IMR-90 (cell line): ENCODE data around the gene SLAMF1. TPM values are rescaled to one million over a fixed set of nuclear protein-coding genes. Genes with fewer than 3 reads are reported as not detected.

Experiments
- ATAC-seq: fragments of 200-7000 bp; cut with Tn5 transposase; 2 replicates; pipeline ENCODE4 v1.9.1; 2020; ENCODE audit warnings: low read depth, mild to moderate bottlenecking, moderate library complexity
- BruUV-seq: library from RNA; stranded (reverse); fragments of 400-500 nt; replicated peaks from 2 replicates; lab custom pipeline; 2021; lab: Mats Ljungman, UMichigan
- CTCF ChIA-PET: fragments of 300-600 bp; formaldehyde crosslinking; extraction: SDS; loops from one replicate; lab custom pipeline; 2021; ENCODE audit warnings: antibody characterized with exemption; lab: Yijun Ruan, JAX
- POLR2A ChIA-PET: fragments of 300-600 bp; sonication (Branson Sonifier 250); formaldehyde crosslinking; loops from one replicate; lab custom pipeline; 2022; ENCODE audit warnings: antibody characterized with exemption; ENCODE audit not compliant: unreplicated experiment; lab: Charles Lee
- DNase-seq: peaks from one replicate; pipeline ENCODE4 v3.0.0; 2013
- H2AFZ ChIP-seq: replicated peaks from 2 replicates; pipeline ENCODE3; 2013; ENCODE audit warnings: low read length, mild to moderate bottlenecking; ENCODE audit not compliant: poor library complexity
- H2AK5ac ChIP-seq: 2 replicates; pipeline ENCODE4 v1.6.1; 2013; ENCODE audit warnings: low read depth, low read length, inconsistent platforms
- H2AK9ac ChIP-seq: replicated peaks from 2 replicates; pipeline ENCODE3; 2013; ENCODE audit warnings: mild to moderate bottlenecking, low read depth, low read length, moderate library complexity; ENCODE audit not compliant: poor library complexity
- H2BK120ac ChIP-seq: 2 replicates; pipeline ENCODE4 v1.6.1; 2013; ENCODE audit warnings: low read depth, low read length, inconsistent platforms
- H2BK15ac ChIP-seq: 3 replicates; pipeline ENCODE4 v1.6.1; 2013; ENCODE audit warnings: low read depth, low read length, inconsistent platforms
- H2BK20ac ChIP-seq: 2 replicates; pipeline ENCODE4 v1.6.1; 2013; ENCODE audit warnings: low read depth, mild to moderate bottlenecking, inconsistent platforms, low read length, moderate library complexity
- H2BK5ac ChIP-seq: 2 replicates; pipeline ENCODE4 v1.6.1; 2013; ENCODE audit warnings: mild to moderate bottlenecking, low read depth, low read length, inconsistent platforms; ENCODE audit not compliant: poor library complexity, severe bottlenecking
- H3K14ac ChIP-seq: replicated peaks from 2 replicates; pipeline ENCODE4 v1.6.1; 2013; ENCODE audit warnings: low read depth, low read length, inconsistent platforms
- H3K18ac ChIP-seq: 2 replicates; pipeline ENCODE4 v1.6.1; 2013; ENCODE audit warnings: low read depth, low read length, control low read depth
- H3K23ac ChIP-seq: 2 replicates; pipeline ENCODE4 v1.6.1; 2013; ENCODE audit warnings: low read depth, low read length, inconsistent platforms
- H3K27ac ChIP-seq: 2 replicates; pipeline ENCODE4 v1.5.1; 2013; ENCODE audit warnings: mild to moderate bottlenecking, control low read depth, low read length; ENCODE audit not compliant: insufficient read depth
- H3K27me3 ChIP-seq: 2 replicates; pipeline ENCODE4 v1.6.1; 2013; ENCODE audit warnings: low read length; ENCODE audit not compliant: control insufficient read depth, insufficient read depth
- H3K36me3 ChIP-seq: 2 replicates; pipeline ENCODE4 v1.6.1; 2013; ENCODE audit warnings: low read length, mixed read lengths; ENCODE audit not compliant: control insufficient read depth, insufficient read depth
- H3K4ac ChIP-seq: 2 replicates; pipeline ENCODE4 v1.6.1; 2013; ENCODE audit warnings: low read depth, low read length, inconsistent platforms
- H3K4me1 ChIP-seq: 2 replicates; pipeline ENCODE4 v1.6.1; 2013; ENCODE audit warnings: low read length, mixed read lengths; ENCODE audit not compliant: control insufficient read depth, insufficient read depth
- H3K4me2 ChIP-seq: 2 replicates; pipeline ENCODE4 v1.6.1; 2013; ENCODE audit warnings: low read depth, mild to moderate bottlenecking, control low read depth, low read length, moderate library complexity
- H3K4me3 ChIP-seq: 2 replicates; pipeline ENCODE4 v1.5.1; 2013; ENCODE audit warnings: low read depth, mild to moderate bottlenecking, control low read depth, low read length, moderate library complexity; ENCODE audit not compliant: insufficient read depth
- H3K56ac ChIP-seq: 2 replicates; pipeline ENCODE4 v1.6.1; 2013; ENCODE audit warnings: low read length, inconsistent platforms; ENCODE audit not compliant: insufficient read depth; ENCODE audit errors: extremely low read depth
- H3K79me1 ChIP-seq, 2 experiments: 2 replicates each; pipeline ENCODE4 v1.6.1; 2013; ENCODE audit warnings: low read length in 2 of 2, inconsistent platforms in 1 of 2, low read depth in 1 of 2
- H3K9ac ChIP-seq: 2 replicates; pipeline ENCODE4 v1.6.1; 2013; ENCODE audit warnings: low read depth, low read length, control low read depth
- H3K9me1 ChIP-seq: 2 replicates; pipeline ENCODE4 v1.6.1; 2013; ENCODE audit warnings: low read length, inconsistent platforms; ENCODE audit not compliant: insufficient read depth
- H3K9me3 ChIP-seq: 2 replicates; pipeline ENCODE4 v1.6.1; 2013; ENCODE audit warnings: low read length; ENCODE audit not compliant: control insufficient read depth, insufficient read depth
- H4K20me1 ChIP-seq: 2 replicates; pipeline ENCODE4 v1.6.1; 2013; ENCODE audit warnings: low read length, inconsistent platforms; ENCODE audit not compliant: insufficient read depth
- H4K5ac ChIP-seq: 2 replicates; pipeline ENCODE4 v1.6.1; 2013; ENCODE audit warnings: mild to moderate bottlenecking, low read depth, low read length, control low read depth
- H4K8ac ChIP-seq, 2 experiments: 2 replicates each; pipeline ENCODE4 v1.6.1; 2013; ENCODE audit warnings: low read depth in 2 of 2, low read length in 2 of 2, control low read depth in 1 of 2, inconsistent platforms in 1 of 2
- H4K91ac ChIP-seq: 2 replicates; pipeline ENCODE4 v1.6.1; 2013; ENCODE audit warnings: low read depth, low read length, inconsistent platforms; ENCODE audit not compliant: insufficient read depth
- BHLHE40 ChIP-seq: fragments of 150-350 bp; IDR thresholded peaks from 2 replicates; pipeline ENCODE4 v1.6.1; 2016; ENCODE audit warnings: mild to moderate bottlenecking, low read depth, low read length
- CHD1 ChIP-seq: IDR thresholded peaks from 2 replicates; pipeline ENCODE4 v1.6.1; 2012; ENCODE audit warnings: low read depth, low read length, improper control_type of control experiment
- ELK1 ChIP-seq: fragments of 150-350 bp; IDR thresholded peaks from 2 replicates; pipeline ENCODE4 v1.6.1; 2016; ENCODE audit warnings: low read depth, mild to moderate bottlenecking, low read length, moderate library complexity, borderline replicate concordance
- FOS ChIP-seq: fragments of 150-350 bp; IDR thresholded peaks from 2 replicates; pipeline ENCODE4 v1.6.1; 2016; ENCODE audit warnings: low read depth, low read length
- MAFK ChIP-seq: IDR thresholded peaks from 2 replicates; pipeline ENCODE4 v1.6.1; 2012; ENCODE audit warnings: low read depth, low read length, improper control_type of control experiment
- MAZ ChIP-seq: IDR thresholded peaks from 2 replicates; pipeline ENCODE4 v1.6.1; 2012; ENCODE audit warnings: low read depth, mild to moderate bottlenecking, low read length, improper control_type of control experiment, moderate library complexity, borderline replicate concordance
- MXI1 ChIP-seq: IDR thresholded peaks from 2 replicates; pipeline ENCODE4 v1.6.1; 2012; ENCODE audit warnings: low read depth, mild to moderate bottlenecking, low read length, moderate library complexity, borderline replicate concordance
- NFE2L2 ChIP-seq: fragments of 150-350 bp; IDR thresholded peaks from 2 replicates; pipeline ENCODE4 v1.6.1; 2016; ENCODE audit warnings: low read depth, mild to moderate bottlenecking, low read length
- POLR2A ChIP-seq: IDR thresholded peaks from 2 replicates; pipeline ENCODE4 v1.6.1; 2012; ENCODE audit warnings: mild to moderate bottlenecking, low read depth, low read length
- RAD21 ChIP-seq: IDR thresholded peaks from 2 replicates; pipeline ENCODE4 v1.6.1; 2012; ENCODE audit warnings: low read length, improper control_type of control experiment
- RCOR1 ChIP-seq: IDR thresholded peaks from 2 replicates; pipeline ENCODE4 v1.6.1; 2012; ENCODE audit warnings: mild to moderate bottlenecking, low read length, improper control_type of control experiment; ENCODE audit not compliant: insufficient replicate concordance
- RFX5 ChIP-seq: IDR thresholded peaks from 2 replicates; pipeline ENCODE4 v1.8.0; 2012; ENCODE audit warnings: low read depth, mild to moderate bottlenecking, low read length, moderate library complexity
- SMC3 ChIP-seq: fragments of 150-350 bp; IDR thresholded peaks from 2 replicates; pipeline ENCODE4 v1.6.1; 2016; ENCODE audit warnings: low read depth, mild to moderate bottlenecking, antibody characterized with exemption, low read length, moderate library complexity
- WGBS, 2 experiments: methylation state at CpG; one replicate each; pipeline versions ENCODE4 v1.1.5 to v1.1.7; 2013; ENCODE audit warnings: missing lambda C conversion rate in 2 of 2; ENCODE audit not compliant: insufficient read length in 1 of 2; ENCODE audit errors: extremely low coverage in 2 of 2; 5-methylcytosine and 5-hydroxymethylcytosine counted together
- dilution Hi-C: fragments of 300-500 bp; cut with HindIII; formaldehyde crosslinking; loops from one replicate; pipeline ENCODE4 v1.14.3; 2018; ENCODE audit warnings: low sequenced_read_pairs; ENCODE audit not compliant: unreplicated experiment
- in situ Hi-C: fragments of 300-500 bp; cut with MboI; formaldehyde crosslinking; loops from 3 replicates; pipeline ENCODE4 v1.14.3; 2019; ENCODE audit warnings: low sequenced_read_pairs, inconsistent platforms, mixed read lengths
- intact Hi-C: fragments of 100-400 bp; cut with micrococcal nuclease; formaldehyde crosslinking; loops from 2 replicates; pipeline ENCODE4 v1.10.0; 2022
- polyA plus RNA-seq, 3 experiments: library from polyadenylated mRNA; depleted of rRNA; stranded (reverse); fragments of >200 nt; gene quantifications; 2 replicates each; pipeline ENCODE4 v1.2.3, GENCODE V29; 2012; ENCODE audit warnings: low replicate concordance in 1 of 3
- total RNA-seq: library from RNA; depleted of rRNA; stranded (reverse); fragments of >200 nt; gene quantifications from 2 replicates; pipeline ENCODE4 v1.2.3, GENCODE V29; 2012

Gene SLAMF1
- total and polyA plus RNA-seq, 2 of the 4 experiments (the other 2 are of a cell fraction), result not detected

DNA sequence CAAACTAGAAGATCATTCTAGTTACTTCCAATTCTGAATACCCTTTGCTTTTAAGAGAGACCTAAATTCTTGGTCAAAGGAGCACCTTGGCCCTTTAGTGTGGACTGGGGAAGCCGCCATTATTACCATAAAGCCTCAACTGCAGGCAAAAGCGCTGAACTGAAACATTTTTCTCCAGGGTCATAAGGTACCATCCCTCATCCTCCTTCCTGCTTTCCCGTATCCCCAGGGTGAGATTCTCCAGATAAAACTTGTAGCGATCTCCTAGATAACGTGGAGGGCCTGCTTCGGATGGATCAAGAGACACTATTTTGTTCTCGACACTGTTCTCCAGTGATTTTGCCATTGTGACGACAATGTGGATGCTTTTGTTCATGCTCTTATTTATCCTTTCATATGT, 9.8 kb downstream of the SLAMF1 start:
- H3K4me2 ChIP-seq, result no peak overlapping the region
- no peak for DNase-seq
- H2BK5ac ChIP-seq, result no peak overlapping the region
- H3K27me3 ChIP-seq, result no peaks in the 10 kb centered on the region
- dilution Hi-C loops (no loop called here), intact Hi-C loops (no loop called here), in situ Hi-C loops (no loop called here)
- no peak overlapping the region for H2AK9ac ChIP-seq
- no peak for TF ChIP-seq MAFK
- TF ChIP-seq ELK1, result no peak
- no peak for TF ChIP-seq MXI1
- no peak for TF ChIP-seq NFE2L2
- TF ChIP-seq POLR2A, result no peak
- no peak for TF ChIP-seq CHD1
- TF ChIP-seq FOS, result no peak
- TF ChIP-seq RFX5, result no peak
- TF ChIP-seq RAD21, result no peak
- TF ChIP-seq MAZ, result no peak
- TF ChIP-seq RCOR1, result no peak
- no peak for TF ChIP-seq BHLHE40
- TF ChIP-seq SMC3, result no peak
- no peaks in the 10 kb centered on the region for H4K20me1 ChIP-seq
- H2BK20ac ChIP-seq, result no peak overlapping the region
- no peak overlapping the region for H4K91ac ChIP-seq
- H3K23ac ChIP-seq, result no peak overlapping the region
- no peak overlapping the region for H2BK120ac ChIP-seq
- no peak overlapping the region for H4K8ac ChIP-seq
- no peak overlapping the region for H3K27ac ChIP-seq
- no peaks in the 10 kb centered on the region for H3K36me3 ChIP-seq
- H2AFZ ChIP-seq, result no peak overlapping the region
- no peak overlapping the region for H2AK5ac ChIP-seq
- no peak overlapping the region for H3K4ac ChIP-seq
- H3K18ac ChIP-seq, result no peak overlapping the region
- no peak overlapping the region for H2BK15ac ChIP-seq
- no peak for ATAC-seq
- CTCF ChIA-PET, result no interaction called here
- no peaks in the 10 kb centered on the region for H3K9me3 ChIP-seq
- no peak overlapping the region for H3K9ac ChIP-seq
- 73% methylated on average over 3 of the region's 8 CpGs; no CpG with 5 or more reads in 1 of the 2 experiments for WGBS, 2 experiments
- no peak overlapping the region for H4K5ac ChIP-seq
- H3K56ac ChIP-seq, result no peak overlapping the region
- no peak overlapping the region for H3K4me3 ChIP-seq
- H3K14ac ChIP-seq, result no peak overlapping the region
- BruUV-seq, result no TSS peak
- H3K79me1 ChIP-seq, result no peaks in the 10 kb centered on the region
- H3K9me1 ChIP-seq, result no peaks in the 10 kb centered on the region
- POLR2A ChIA-PET, result no interaction called here
- H3K4me1 ChIP-seq, result no peaks in the 10 kb centered on the region
